GM13976 (cell line): ENCODE data around the gene MYRIP.
"Not testable (repeated sequence)": the region's sequence is repeated elsewhere in the genome, so short reads cannot be mapped to it uniquely, and the experiment has no call there.

Experiments used
- DNase-seq: peaks from one replicate; pipeline ENCODE4 v3.0.0; 2012; ENCODE audit warnings: low spot score
- CTCF ChIP-seq: IDR thresholded peaks from 2 replicates; pipeline ENCODE4 v1.5.1; 2012; ENCODE audit warnings: borderline replicate concordance, mild to moderate bottlenecking; ENCODE audit not compliant: insufficient read depth; ENCODE audit errors: extremely low read depth, missing control alignments, control extremely low read depth
- in situ Hi-C: fragments of 300-500 bp; cut with MboI; formaldehyde crosslinking; loops from one replicate; pipeline ENCODE4 v1.12.0; 2022; ENCODE audit warnings: low sequenced_read_pairs, mixed read lengths, inconsistent platforms; ENCODE audit not compliant: unreplicated experiment

MYRIP gene

GRCh38 chr3:39809181-39809994 is at the start of gene MYRIP:
Gene MYRIP, plus strand, starts transcription at chr3:39809609. Its CDS starts 91,208 bp downstream, at chr3:39900817.
- TF ChIP-seq CTCF, result no peak
- in situ Hi-C loops, result no loop called here
- DNase-seq, result peak; percentile 63

GRCh38 chr3:39760325-39760724 is 49.1 kb upstream of the MYRIP start:
- DNase-seq, result no peak
- no peak for TF ChIP-seq CTCF
- in situ Hi-C loops, result no loop called here

- in situ Hi-C loops, result no loop called here
- no peak for DNase-seq
- TF ChIP-seq CTCF, result no peak
These were observed 46.8 kb upstream of the MYRIP start for GRCh38 chr3:39762537-39763070.

GRCh38 chr3:39763390-39763789 is 46.0 kb upstream of the MYRIP start:
- DNase-seq, result no peak
- TF ChIP-seq CTCF, result no peak
- in situ Hi-C loops, result no loop called here

- TF ChIP-seq CTCF, result no peak
- DNase-seq, result no peak
- in situ Hi-C loops, result no loop called here
These were observed 43.8 kb upstream of the MYRIP start for GRCh38 chr3:39765575-39765974.

- in situ Hi-C loops, result no loop called here
- no peak for TF ChIP-seq CTCF
- no peak for DNase-seq
These were observed 43.0 kb upstream of the MYRIP start for GRCh38 chr3:39766433-39766832.

- in situ Hi-C loops, DNase-seq: not testable (repeated sequence)
These were observed 42.5 kb upstream of the MYRIP start for GRCh38 chr3:39766909-39767308.

- in situ Hi-C loops, result not testable (repeated sequence)
These were observed 31.2 kb upstream of the MYRIP start for GRCh38 chr3:39778168-39778567.

More at GRCh38 chr3:39778168-39778567, 31.2 kb upstream of the MYRIP start:
- not testable (repeated sequence) for DNase-seq
